ENCODE measurements around the gene NRCAM.
A peak's percentile ranks its signal among the peaks of the same experiment; 100 is the strongest.

Gene NRCAM

GRCh38 chr7:108146070-108146842 is 310.0 kb downstream of the NRCAM start:
- Histone ChIP-seq H3K4me1 (ENCODE audit: control insufficient read depth, insufficient read depth, low read length) (no peaks in the 10 kb centered on the region), H3K9ac (ENCODE audit: low read depth, low read length) (peak overlapping the region; percentile 70), H3K4me3 (ENCODE audit: low read depth, low read length) (peak overlapping the region; percentile 85), H3K36me3 (ENCODE audit: control insufficient read depth, insufficient read depth, low read length) (no peaks in the 10 kb centered on the region), H3K9me3 (ENCODE audit: control insufficient read depth, insufficient read depth, low read length) (no peaks in the 10 kb centered on the region), H3K27me3 (ENCODE audit: control insufficient read depth, insufficient read depth, low read length) (no peaks in the 10 kb centered on the region)

GRCh38 chr7:108145401-108145800 is 310.8 kb downstream of the NRCAM start:
- no peaks in the 10 kb centered on the region for H3K9me3 ChIP-seq (ENCODE audit: control insufficient read depth, insufficient read depth, low read length)
- H3K4me3 ChIP-seq (ENCODE audit: low read depth, low read length), result peak overlapping the region; percentile 85
- no peaks in the 10 kb centered on the region for H3K27me3 ChIP-seq (ENCODE audit: control insufficient read depth, insufficient read depth, low read length)
- no peaks in the 10 kb centered on the region for H3K36me3 ChIP-seq (ENCODE audit: control insufficient read depth, insufficient read depth, low read length)
- H3K9ac ChIP-seq (ENCODE audit: low read depth, low read length), result no peak overlapping the region
- H3K4me1 ChIP-seq (ENCODE audit: control insufficient read depth, insufficient read depth, low read length), result no peaks in the 10 kb centered on the region

- H3K36me3 ChIP-seq (ENCODE audit: control insufficient read depth, insufficient read depth, low read length), result no peaks in the 10 kb centered on the region
- no peak overlapping the region for H3K4me3 ChIP-seq (ENCODE audit: low read depth, low read length)
- H3K27me3 ChIP-seq (ENCODE audit: control insufficient read depth, insufficient read depth, low read length), result no peaks in the 10 kb centered on the region
- H3K4me1 ChIP-seq (ENCODE audit: control insufficient read depth, insufficient read depth, low read length), result no peaks in the 10 kb centered on the region
- H3K9me3 ChIP-seq (ENCODE audit: control insufficient read depth, insufficient read depth, low read length), result no peaks in the 10 kb centered on the region
- no peak overlapping the region for H3K9ac ChIP-seq (ENCODE audit: low read depth, low read length)
Observed at GRCh38 chr7:108144931-108145330, 311.3 kb downstream of the NRCAM start.

GRCh38 chr7:108143658-108144420 is 312.4 kb downstream of the NRCAM start:
- Histone ChIP-seq H3K4me3 (ENCODE audit: low read depth, low read length) (no peak overlapping the region), H3K9me3 (ENCODE audit: control insufficient read depth, insufficient read depth, low read length) (no peaks in the 10 kb centered on the region), H3K27me3 (ENCODE audit: control insufficient read depth, insufficient read depth, low read length) (no peaks in the 10 kb centered on the region), H3K36me3 (ENCODE audit: control insufficient read depth, insufficient read depth, low read length) (no peaks in the 10 kb centered on the region), H3K9ac (ENCODE audit: low read depth, low read length) (no peak overlapping the region), H3K4me1 (ENCODE audit: control insufficient read depth, insufficient read depth, low read length) (no peaks in the 10 kb centered on the region)

GRCh38 chr7:108142675-108143259 is 313.5 kb downstream of the NRCAM start:
- no peak overlapping the region for H3K9ac ChIP-seq (ENCODE audit: low read depth, low read length)
- H3K27me3 ChIP-seq (ENCODE audit: control insufficient read depth, insufficient read depth, low read length), result no peaks in the 10 kb centered on the region
- no peaks in the 10 kb centered on the region for H3K4me1 ChIP-seq (ENCODE audit: control insufficient read depth, insufficient read depth, low read length)
- no peak overlapping the region for H3K4me3 ChIP-seq (ENCODE audit: low read depth, low read length)
- H3K36me3 ChIP-seq (ENCODE audit: control insufficient read depth, insufficient read depth, low read length), result no peaks in the 10 kb centered on the region
- H3K9me3 ChIP-seq (ENCODE audit: control insufficient read depth, insufficient read depth, low read length), result no peaks in the 10 kb centered on the region

- no peaks in the 10 kb centered on the region for H3K27me3 ChIP-seq (ENCODE audit: control insufficient read depth, insufficient read depth, low read length)
- H3K9ac ChIP-seq (ENCODE audit: low read depth, low read length), result no peak overlapping the region
- H3K36me3 ChIP-seq (ENCODE audit: control insufficient read depth, insufficient read depth, low read length), result no peaks in the 10 kb centered on the region
- no peaks in the 10 kb centered on the region for H3K4me1 ChIP-seq (ENCODE audit: control insufficient read depth, insufficient read depth, low read length)
- H3K9me3 ChIP-seq (ENCODE audit: control insufficient read depth, insufficient read depth, low read length), result no peaks in the 10 kb centered on the region
- no peak overlapping the region for H3K4me3 ChIP-seq (ENCODE audit: low read depth, low read length)
Observed at GRCh38 chr7:108142180-108142579, 314.1 kb downstream of the NRCAM start.

GRCh38 chr7:108140671-108141070 is 315.6 kb downstream of the NRCAM start:
- Histone ChIP-seq H3K27me3 (ENCODE audit: control insufficient read depth, insufficient read depth, low read length) (no peaks in the 10 kb centered on the region), H3K9me3 (ENCODE audit: control insufficient read depth, insufficient read depth, low read length) (no peaks in the 10 kb centered on the region)

GRCh38 chr7:108138911-108139310 is 317.3 kb downstream of the NRCAM start:
- Histone ChIP-seq H3K4me3 (ENCODE audit: low read depth, low read length) (no peak overlapping the region), H3K9me3 (ENCODE audit: control insufficient read depth, insufficient read depth, low read length) (no peaks in the 10 kb centered on the region), H3K9ac (ENCODE audit: low read depth, low read length) (no peak overlapping the region), H3K4me1 (ENCODE audit: control insufficient read depth, insufficient read depth, low read length) (no peaks in the 10 kb centered on the region), H3K36me3 (ENCODE audit: control insufficient read depth, insufficient read depth, low read length) (no peaks in the 10 kb centered on the region), H3K27me3 (ENCODE audit: control insufficient read depth, insufficient read depth, low read length) (no peaks in the 10 kb centered on the region)

More at GRCh38 chr7:108140671-108141070, 315.6 kb downstream of the NRCAM start:
- H3K4me1 ChIP-seq (ENCODE audit: control insufficient read depth, insufficient read depth, low read length), result no peaks in the 10 kb centered on the region
- no peak overlapping the region for H3K9ac ChIP-seq (ENCODE audit: low read depth, low read length)
- no peak overlapping the region for H3K4me3 ChIP-seq (ENCODE audit: low read depth, low read length)
- no peaks in the 10 kb centered on the region for H3K36me3 ChIP-seq (ENCODE audit: control insufficient read depth, insufficient read depth, low read length)

GRCh38 chr7:108137993-108138392 is 318.2 kb downstream of the NRCAM start:
- Histone ChIP-seq H3K4me3 (ENCODE audit: low read depth, low read length) (no peak overlapping the region), H3K9me3 (ENCODE audit: control insufficient read depth, insufficient read depth, low read length) (no peaks in the 10 kb centered on the region), H3K4me1 (ENCODE audit: control insufficient read depth, insufficient read depth, low read length) (no peaks in the 10 kb centered on the region), H3K36me3 (ENCODE audit: control insufficient read depth, insufficient read depth, low read length) (no peaks in the 10 kb centered on the region), H3K27me3 (ENCODE audit: control insufficient read depth, insufficient read depth, low read length) (no peaks in the 10 kb centered on the region), H3K9ac (ENCODE audit: low read depth, low read length) (no peak overlapping the region)

- Histone ChIP-seq H3K9ac (ENCODE audit: low read depth, low read length) (no peak overlapping the region), H3K4me1 (ENCODE audit: control insufficient read depth, insufficient read depth, low read length) (peaks cover 5% of the 10 kb centered on the region), H3K27me3 (ENCODE audit: control insufficient read depth, insufficient read depth, low read length) (no peaks in the 10 kb centered on the region), H3K9me3 (ENCODE audit: control insufficient read depth, insufficient read depth, low read length) (no peaks in the 10 kb centered on the region), H3K4me3 (ENCODE audit: low read depth, low read length) (no peak overlapping the region), H3K36me3 (ENCODE audit: control insufficient read depth, insufficient read depth, low read length) (no peaks in the 10 kb centered on the region)
Observed at GRCh38 chr7:108137040-108137439, 319.2 kb downstream of the NRCAM start.

- Histone ChIP-seq H3K4me1 (ENCODE audit: control insufficient read depth, insufficient read depth, low read length) (peaks cover 5% of the 10 kb centered on the region), H3K4me3 (ENCODE audit: low read depth, low read length) (no peak overlapping the region), H3K27me3 (ENCODE audit: control insufficient read depth, insufficient read depth, low read length) (no peaks in the 10 kb centered on the region), H3K36me3 (ENCODE audit: control insufficient read depth, insufficient read depth, low read length) (no peaks in the 10 kb centered on the region), H3K9ac (ENCODE audit: low read depth, low read length) (no peak overlapping the region), H3K9me3 (ENCODE audit: control insufficient read depth, insufficient read depth, low read length) (no peaks in the 10 kb centered on the region)
Observed at GRCh38 chr7:108136191-108136688, 320.0 kb downstream of the NRCAM start.

All from iPS-15b (cell line).